Caco-2 (cell line): ENCODE results near the gene CCDC82. TPM values are rescaled to one million over a fixed set of nuclear protein-coding genes. Genes with fewer than 3 reads are reported as not detected.
"Not testable (repeated sequence)": the region's sequence is repeated elsewhere in the genome, so short reads cannot be mapped to it uniquely, and the experiment has no call there.

Source experiments
- Bru-seq: library from RNA; stranded (reverse); fragments of 400-500 nt; gene quantifications from one replicate; lab custom pipeline; 2021; lab: Mats Ljungman, UMichigan
- BruChase-seq, 2 experiments: library from RNA; stranded (reverse); fragments of 400-500 nt; gene quantifications; one replicate each; lab custom pipeline; 2021; lab: Mats Ljungman, UMichigan
- BruUV-seq: library from RNA; stranded (reverse); fragments of 400-500 nt; replicated peaks from 2 replicates; lab custom pipeline; 2021; lab: Mats Ljungman, UMichigan
- CTCF ChIA-PET: fragments of 300-600 bp; sonication (Branson Sonifier 250); formaldehyde crosslinking; loops from one replicate; lab custom pipeline; 2022; ENCODE audit warnings: antibody characterized with exemption; lab: Charles Lee
- POLR2A ChIA-PET: fragments of 300-600 bp; sonication (Branson Sonifier 250); formaldehyde crosslinking; loops from one replicate; lab custom pipeline; 2022; ENCODE audit warnings: antibody characterized with exemption; lab: Charles Lee
- DNase-seq, 2 experiments: peaks; one replicate each; pipeline versions ENCODE4 v3.0.0 to v3.0.0-alpha.2; 2020 to 2022
- H3K27me3 ChIP-seq: replicated peaks from 2 replicates; pipeline ENCODE4 v1.6.0; 2011; ENCODE audit warnings: low read length; ENCODE audit not compliant: control insufficient read depth, insufficient read depth
- H3K36me3 ChIP-seq: 2 replicates; pipeline ENCODE4 v1.5.1; 2011; ENCODE audit warnings: low read length; ENCODE audit not compliant: control insufficient read depth, insufficient read depth
- H3K4me1 ChIP-seq: fragments of 250-450 bp; sonication (Bioruptor Pico); 2 replicates; pipeline ENCODE4 v1.5.1; 2020; ENCODE audit warnings: mild to moderate bottlenecking
- H3K4me3 ChIP-seq: 2 replicates; pipeline ENCODE4 v1.5.1; 2011; ENCODE audit warnings: low read depth, mild to moderate bottlenecking, control low read depth, low read length
- H3K9me3 ChIP-seq: fragments of 250-450 bp; sonication (Bioruptor Pico); 2 replicates; pipeline ENCODE4 v1.5.1; 2020; ENCODE audit warnings: mild to moderate bottlenecking, moderate library complexity
- H3K27ac Mint-ChIP-seq: one replicate; pipeline ENCODE4 v1.8.0; 2022; ENCODE audit warnings: mixed read lengths; ENCODE audit not compliant: unreplicated experiment
- H3K27me3 Mint-ChIP-seq: one replicate; pipeline ENCODE4 v1.8.0; 2022; ENCODE audit warnings: mixed read lengths; ENCODE audit not compliant: insufficient read depth, unreplicated experiment
- H3K36me3 Mint-ChIP-seq: one replicate; pipeline ENCODE4 v1.8.0; 2022; ENCODE audit warnings: mild to moderate bottlenecking, mixed read lengths; ENCODE audit not compliant: insufficient read depth, unreplicated experiment
- H3K4me1 Mint-ChIP-seq: one replicate; pipeline ENCODE4 v1.8.0; 2022; ENCODE audit warnings: low read depth, mixed read lengths; ENCODE audit not compliant: unreplicated experiment
- H3K4me3 Mint-ChIP-seq: one replicate; pipeline ENCODE4 v1.8.0; 2022; ENCODE audit warnings: mild to moderate bottlenecking, moderate library complexity, mixed read lengths; ENCODE audit not compliant: unreplicated experiment
- H3K9me3 Mint-ChIP-seq: one replicate; pipeline ENCODE4 v1.8.0; 2022; ENCODE audit warnings: mixed read lengths; ENCODE audit not compliant: unreplicated experiment
- CTCF ChIP-seq, 2 experiments: fragments of 200-600 bp in 1 of 2; IDR thresholded peaks; 1 replicate in 1 of 2; 2 replicates in 1 of 2; pipeline versions ENCODE4 v1.5.1 to v1.8.0; 2011 to 2022; ENCODE audit warnings: antibody characterized with exemption in 1 of 2, control low read depth in 1 of 2, inconsistent platforms in 1 of 2, low read depth in 1 of 2, low read length in 1 of 2, mild to moderate bottlenecking in 1 of 2, moderate library complexity in 1 of 2; ENCODE audit not compliant: insufficient read depth in 1 of 2, severe bottlenecking in 1 of 2, unreplicated experiment in 1 of 2
- intact Hi-C: fragments of 100-400 bp; cut with micrococcal nuclease; formaldehyde crosslinking; loops from one replicate; pipeline ENCODE4 v1.10.0; 2022; ENCODE audit not compliant: unreplicated experiment
- long read RNA-seq: library from polyadenylated mRNA; stranded (forward); transcript quantifications from one replicate; pipeline ENCODE4 v2.0.0, GENCODE V29; 2022
- total RNA-seq: library from RNA; stranded (reverse); gene quantifications from 2 replicates; pipeline ENCODE4 v1.2.3, GENCODE V29; 2022

Gene CCDC82
- 38.2 TPM in 2 replicates for total RNA-seq
- Bru-seq, nascent RNA = percentile 87 among the genes with signal in this experiment
- percentile 92 among the genes with signal in this experiment for BruChase-seq, experiment 1, labeled RNA remaining after a 2-hour chase
- BruChase-seq, experiment 2, labeled RNA remaining after a 6-hour chase = percentile 88 among the genes with signal in this experiment
- long read RNA-seq, full-length matches to known transcripts = 61 of 85 reads
- long read RNA-seq, partial matches to known transcripts = 8 of 85 reads
- long read RNA-seq, other reads (novel, unspliced or antisense) = 16 of 85 reads

DNA sequence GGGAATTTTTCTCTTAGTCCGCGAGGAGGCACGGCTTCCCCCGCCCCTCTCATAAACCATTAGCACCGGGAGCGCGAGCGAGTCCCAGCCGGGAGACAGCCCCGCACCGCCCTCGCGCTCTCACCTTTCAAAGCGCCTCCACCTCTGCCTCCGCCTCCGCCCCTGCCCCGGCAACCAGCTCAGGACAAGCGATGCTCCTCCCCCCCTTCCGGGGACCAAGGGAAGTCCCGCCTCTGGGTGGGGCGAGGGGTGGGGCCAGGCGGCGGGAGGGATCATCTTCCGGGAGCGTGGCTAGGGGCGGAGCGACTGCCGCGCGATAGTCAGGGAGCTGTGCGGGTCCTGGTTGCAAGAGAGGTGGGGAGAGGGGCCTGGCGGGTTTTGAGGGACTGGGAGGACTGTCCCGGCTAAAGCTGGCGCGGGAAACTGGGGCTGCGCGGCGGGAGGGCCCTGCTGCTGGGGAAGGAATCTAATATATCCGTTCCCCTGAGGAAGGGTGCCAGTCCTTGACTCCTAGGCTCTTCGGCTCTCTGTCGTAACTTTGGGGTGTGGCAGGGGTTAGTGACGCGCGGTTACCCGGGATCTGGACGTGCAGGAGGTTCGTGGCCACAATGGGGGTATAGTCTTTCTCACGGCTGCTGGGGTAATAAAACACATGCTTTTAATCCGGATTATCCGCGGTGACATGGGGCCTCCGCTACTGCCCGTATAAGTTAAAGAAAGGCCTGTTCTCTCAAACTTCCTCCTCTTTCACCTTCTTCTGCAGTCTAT lies at the start of gene CCDC82, which contains the start of gene JRKL:
Gene CCDC82 (minus strand): TSS at position 193 of the 768 bp plus-strand sequence. CDS start 5,165 bp downstream, outside the sequence.
Gene JRKL (plus strand): TSS at position 294 of the 768 bp plus-strand sequence. CDS start 637 bp downstream, outside the sequence.
- peaks cover 7% of the 10 kb centered on the region for H3K36me3 Mint-ChIP-seq
- H3K27me3 ChIP-seq = no peaks in the 10 kb centered on the region
- H3K4me1 Mint-ChIP-seq = peaks cover 19% of the 10 kb centered on the region
- H3K27me3 Mint-ChIP-seq = no peaks in the 10 kb centered on the region
- H3K27ac Mint-ChIP-seq = peak within 1 kb of the TSS; percentile 88
- H3K36me3 ChIP-seq = no peaks in the 10 kb centered on the region
- H3K4me3 Mint-ChIP-seq = peak within 1 kb of the TSS; percentile 82
- TF ChIP-seq CTCF (IDR thresholded peaks at IDR 0.05; ENCODE audit: insufficient read depth in 1 of 2, low read depth in 1 of 2, low read length in 1 of 2, severe bottlenecking in 1 of 2, unreplicated experiment in 1 of 2) = no peak
- no peaks in the 10 kb centered on the region for H3K9me3 ChIP-seq
- H3K4me3 ChIP-seq = peak within 1 kb of the TSS; percentile 82
- intact Hi-C loops = loop anchor here (1.0 to 2.0 kb wide), 7 partner anchors 37 to 601 kb away; partner anchors contain the start of genes FAM76B, MAML2 and MTMR2
- BruUV-seq = no TSS peak
- peaks cover 28% of the 10 kb centered on the region for H3K4me1 ChIP-seq
- ChIA-PET CTCF (interaction anchor here (0.6 to 2.8 kb wide), 17 partner anchors 13 to 1323 kb away, joined by 3 to 31 read pairs (median 4); partner anchors contain the start of genes CEP57, FAM76B, MAML2 and SRSF8), POLR2A (interaction anchor here (0.5 to 1.7 kb wide), 31 partner anchors 10 to 1323 kb away, joined by 3 to 32 read pairs (median 5); partner anchors contain the start of genes CEP57, FAM76B, MAML2 and MTMR2)
- no peaks in the 10 kb centered on the region for H3K9me3 Mint-ChIP-seq
- DNase-seq = peak; percentile 99 to 100

GRCh38 chr11:96432654-96433053 lies 42.9 kb upstream of the CCDC82 start:
- H3K9me3 Mint-ChIP-seq, intact Hi-C loops, POLR2A ChIA-PET, H3K36me3 Mint-ChIP-seq, H3K4me3 ChIP-seq, H3K36me3 ChIP-seq, H3K27me3 ChIP-seq, DNase-seq, H3K4me1 ChIP-seq, H3K4me1 Mint-ChIP-seq, H3K9me3 ChIP-seq, H3K27ac Mint-ChIP-seq, BruUV-seq, H3K4me3 Mint-ChIP-seq, CTCF ChIA-PET: not testable (repeated sequence)
- H3K27me3 Mint-ChIP-seq = peaks cover 24% of the 10 kb centered on the region

GRCh38 chr11:96430668-96431067 lies 41.0 kb upstream of the CCDC82 start:
- Histone ChIP-seq H3K27me3 (no peaks in the 10 kb centered on the region), H3K4me1 (peaks cover 5% of the 10 kb centered on the region; the same call in 1 of the 2 replicates), H3K36me3 (no peaks in the 10 kb centered on the region), H3K4me3 (no peak overlapping the region), H3K9me3 (peaks cover 3% of the 10 kb centered on the region; the same call in 1 of the 2 replicates)
- Mint-ChIP-seq H3K9me3 (no peaks in the 10 kb centered on the region), H3K4me3 (no peak overlapping the region), H3K27me3 (peaks cover 13% of the 10 kb centered on the region), H3K4me1 (no peaks in the 10 kb centered on the region), H3K36me3 (no peaks in the 10 kb centered on the region), H3K27ac (no peak overlapping the region)
- no TSS peak for BruUV-seq
- CTCF ChIA-PET = no interaction called here
- intact Hi-C loops = no loop called here
- no peak for DNase-seq
- POLR2A ChIA-PET = no interaction called here
- no peak for TF ChIP-seq CTCF (IDR thresholded peaks at IDR 0.05; ENCODE audit: insufficient read depth in 1 of 2, low read depth in 1 of 2, low read length in 1 of 2, severe bottlenecking in 1 of 2, unreplicated experiment in 1 of 2)
